HG02970 (cell line): ENCODE data around the gene CACNA1C.

ENCODE experiments used
- ATAC-seq: cut with Tn5 transposase; IDR thresholded peaks from one replicate; pipeline ENCODE4 v1.9.1; 2021; ENCODE audit warnings: mild to moderate bottlenecking, moderate library complexity, moderate number of reproducible peaks; ENCODE audit not compliant: unreplicated experiment, low FRiP score

The CACNA1C gene

GRCh38 chr12:2623472-2623871 is 570.7 kb downstream of the CACNA1C start:
- no peak for ATAC-seq

DNA sequence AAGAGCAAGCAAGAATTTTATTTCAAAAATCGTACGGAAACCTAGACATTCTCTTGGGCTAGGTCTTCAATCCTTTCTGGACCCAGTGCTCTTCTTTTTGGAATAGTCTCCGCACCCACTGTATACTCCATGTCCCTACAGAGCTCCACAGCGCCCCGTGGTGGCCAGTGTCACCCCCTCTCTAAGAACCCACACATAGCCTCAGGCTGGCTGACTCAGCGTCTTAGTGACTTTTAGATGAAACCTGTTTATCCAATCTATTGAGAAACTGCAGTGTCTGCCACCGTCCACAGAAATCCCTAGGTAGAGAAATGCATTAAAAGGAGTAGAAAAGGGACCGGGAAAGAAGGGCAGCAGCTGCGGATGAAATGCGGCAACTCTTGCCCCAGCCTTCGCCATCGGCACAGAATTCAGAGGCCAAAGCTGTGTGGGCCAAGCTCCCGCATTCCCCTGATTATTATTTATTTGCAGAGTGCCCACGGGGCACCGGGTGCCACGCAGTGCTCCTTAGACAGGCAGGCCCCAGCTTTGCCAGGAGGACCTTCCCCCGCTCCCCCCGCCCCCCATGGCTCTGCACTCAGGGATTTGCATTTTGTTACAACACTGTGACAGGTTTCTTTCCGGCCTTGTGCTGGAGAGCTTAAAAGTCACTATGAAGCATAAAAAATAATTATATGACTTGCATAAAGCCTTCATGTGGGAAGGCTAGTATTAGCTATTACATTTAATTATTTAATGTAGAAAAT is 571.9 kb downstream of the CACNA1C start:
- ATAC-seq, result no peak

DNA sequence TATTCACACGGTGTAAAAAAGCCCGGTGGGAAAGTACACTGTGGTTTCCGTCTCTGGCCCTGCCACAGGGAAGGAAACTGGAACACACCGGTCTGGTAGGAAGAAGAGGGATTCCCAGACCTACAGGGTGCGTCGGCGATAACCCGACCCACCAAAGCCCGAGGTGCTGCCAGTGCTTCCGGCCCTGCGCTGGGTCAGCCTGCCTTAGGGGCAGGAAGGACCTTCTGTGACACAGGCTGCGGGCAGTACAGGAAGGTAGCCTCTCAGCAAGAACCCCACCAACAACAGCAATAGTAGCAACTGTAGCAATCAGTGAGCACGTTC is 572.5 kb downstream of the CACNA1C start:
- no peak for ATAC-seq

DNA sequence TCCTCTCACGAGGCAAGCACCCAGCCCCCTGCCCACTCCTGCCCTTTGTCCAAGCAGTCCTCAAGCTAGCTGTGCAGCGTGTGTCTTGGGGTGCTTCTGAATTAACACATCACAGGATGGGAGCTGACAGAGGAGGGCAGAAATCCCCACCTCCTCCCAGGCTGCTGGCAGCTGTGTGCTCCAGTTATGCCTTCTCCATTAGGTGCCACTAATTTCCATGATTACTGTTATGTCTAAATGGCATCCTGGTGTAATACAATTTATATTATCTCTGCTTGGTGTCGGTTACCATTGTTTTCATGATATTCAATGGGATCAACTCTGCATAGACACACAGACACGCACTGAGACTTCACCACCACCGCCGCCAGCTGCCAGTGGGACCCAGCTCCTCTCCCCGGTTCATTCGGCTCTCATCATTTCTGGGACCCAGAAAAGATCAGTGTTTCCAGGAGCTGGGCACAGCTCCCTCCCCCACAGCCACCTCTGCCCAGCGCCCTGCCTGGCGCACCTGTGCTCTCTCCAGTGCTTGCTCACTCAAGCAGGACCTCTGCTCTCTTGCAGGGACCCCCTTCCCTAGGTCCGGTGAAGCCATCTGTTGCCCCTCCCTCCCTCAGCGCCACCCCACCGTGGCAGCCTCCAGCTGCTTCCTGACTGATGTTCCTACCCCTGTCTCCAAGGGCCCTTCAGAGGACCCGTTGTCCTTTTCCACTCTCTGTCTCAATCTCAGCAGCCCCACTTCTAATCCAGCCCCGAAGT is 574.5 kb downstream of the CACNA1C start:
- ATAC-seq, result no peak

GRCh38 chr12:2627835-2628191 is 575.0 kb downstream of the CACNA1C start:
- no peak for ATAC-seq

DNA sequence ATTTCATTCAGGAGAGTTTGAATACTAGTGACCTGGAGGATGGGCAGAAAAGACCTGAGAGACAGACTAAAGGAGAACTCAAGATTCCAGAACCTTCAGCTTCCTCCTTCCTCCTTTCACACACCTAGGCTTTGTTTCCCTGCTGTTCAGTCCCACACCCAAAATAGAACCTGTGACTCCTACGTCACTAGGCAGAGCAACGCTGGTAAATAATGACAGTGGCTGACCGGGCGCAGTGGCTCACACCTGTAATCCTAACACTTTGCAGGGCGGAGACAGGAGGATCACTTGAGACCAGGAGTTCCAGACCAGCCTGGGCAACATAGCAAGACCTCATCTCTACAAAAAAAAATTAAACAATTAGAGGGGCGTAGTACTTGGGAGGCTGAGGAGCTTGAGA is 575.6 kb downstream of the CACNA1C start:
- no peak for ATAC-seq

GRCh38 chr12:2629051-2629450 is 576.3 kb downstream of the CACNA1C start:
- no peak for ATAC-seq

DNA sequence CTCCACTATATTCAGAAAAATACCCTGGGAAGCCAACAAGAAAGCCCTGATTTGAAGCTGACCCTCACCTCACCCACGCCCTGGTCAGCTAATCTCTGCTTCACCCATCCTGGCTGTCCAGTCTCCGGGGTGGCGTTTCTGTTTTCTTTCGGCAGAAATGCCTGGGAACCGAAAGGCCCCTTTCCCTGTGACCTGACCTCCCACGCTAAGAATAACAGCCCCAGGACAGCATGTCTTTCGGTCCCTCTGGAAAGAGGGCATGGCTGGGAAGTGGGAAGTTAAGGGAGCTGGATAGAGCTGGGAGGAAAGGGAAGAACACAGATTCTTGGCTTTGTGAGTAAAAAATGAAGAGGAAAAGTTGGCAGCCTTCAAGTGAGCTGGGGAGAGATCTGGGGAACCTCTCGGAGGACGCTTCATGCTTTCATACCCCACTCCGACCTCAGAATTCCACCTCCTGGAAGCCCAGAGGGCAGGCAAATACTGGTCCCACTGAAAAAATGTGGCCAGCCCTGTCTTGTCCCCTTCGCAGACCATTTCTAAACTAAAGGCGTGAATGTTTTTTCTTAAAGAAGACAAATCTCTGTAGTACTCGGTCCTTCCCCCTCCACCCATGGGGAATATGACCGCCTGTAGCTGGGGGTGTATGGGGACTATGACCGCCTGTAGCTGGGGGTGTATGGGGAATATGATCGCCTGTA is 579.0 kb downstream of the CACNA1C start:
- ATAC-seq, result no peak

- no peak for ATAC-seq
These were observed 580.5 kb downstream of the CACNA1C start for GRCh38 chr12:2633176-2633824.

GRCh38 chr12:2633825-2634200 is 581.0 kb downstream of the CACNA1C start:
- ATAC-seq, result no peak

DNA sequence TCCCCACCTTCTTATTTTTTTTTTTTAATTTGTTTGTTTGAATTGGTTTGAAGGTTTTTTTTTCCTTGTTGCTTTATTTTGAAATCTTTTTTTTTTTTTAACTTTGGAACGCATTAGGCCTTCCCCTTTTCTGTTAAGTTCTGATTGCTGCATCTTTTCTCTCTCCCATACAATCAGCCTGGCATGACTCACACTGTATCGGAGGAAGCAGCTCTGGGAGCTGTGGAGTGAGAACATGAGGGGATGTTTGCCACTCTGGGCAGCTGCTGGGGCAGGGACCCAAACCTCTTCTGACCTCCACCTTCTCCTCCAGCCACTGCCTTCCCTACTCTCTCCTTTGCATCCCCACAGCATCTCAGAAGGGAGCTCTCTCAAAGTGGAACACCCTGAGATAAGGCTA is 581.7 kb downstream of the CACNA1C start:
- ATAC-seq, result no peak

DNA sequence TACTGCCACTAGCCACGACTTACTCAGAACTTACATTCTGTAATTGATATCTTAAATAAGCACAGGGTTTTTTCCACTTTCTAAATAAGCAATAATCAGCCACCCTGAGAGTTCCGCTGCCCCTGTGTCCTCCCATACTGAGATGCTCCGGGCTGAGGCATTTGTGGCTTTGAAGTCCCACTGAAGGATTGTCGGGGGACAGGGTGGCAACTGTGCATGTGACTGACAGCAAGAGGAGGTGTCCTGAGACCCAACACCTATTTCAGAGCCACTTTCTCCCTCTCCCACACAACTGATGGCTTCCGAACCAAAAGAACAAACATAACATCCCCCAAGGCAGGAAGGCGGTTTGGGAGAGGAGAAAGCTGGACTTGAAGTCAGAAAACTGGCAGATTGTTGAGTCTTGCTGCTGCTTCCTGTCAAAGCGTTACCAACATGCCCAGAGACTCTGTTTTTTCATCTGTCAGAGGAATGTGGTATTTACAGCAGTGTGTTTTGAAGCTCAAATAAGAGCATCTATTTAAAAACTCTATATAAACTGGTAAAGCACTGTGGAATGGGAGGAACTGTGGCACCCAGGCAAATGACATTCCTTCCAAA is 584.1 kb downstream of the CACNA1C start:
- no peak for ATAC-seq

GRCh38 chr12:2637371-2637770 is 584.6 kb downstream of the CACNA1C start:
- no peak for ATAC-seq

DNA sequence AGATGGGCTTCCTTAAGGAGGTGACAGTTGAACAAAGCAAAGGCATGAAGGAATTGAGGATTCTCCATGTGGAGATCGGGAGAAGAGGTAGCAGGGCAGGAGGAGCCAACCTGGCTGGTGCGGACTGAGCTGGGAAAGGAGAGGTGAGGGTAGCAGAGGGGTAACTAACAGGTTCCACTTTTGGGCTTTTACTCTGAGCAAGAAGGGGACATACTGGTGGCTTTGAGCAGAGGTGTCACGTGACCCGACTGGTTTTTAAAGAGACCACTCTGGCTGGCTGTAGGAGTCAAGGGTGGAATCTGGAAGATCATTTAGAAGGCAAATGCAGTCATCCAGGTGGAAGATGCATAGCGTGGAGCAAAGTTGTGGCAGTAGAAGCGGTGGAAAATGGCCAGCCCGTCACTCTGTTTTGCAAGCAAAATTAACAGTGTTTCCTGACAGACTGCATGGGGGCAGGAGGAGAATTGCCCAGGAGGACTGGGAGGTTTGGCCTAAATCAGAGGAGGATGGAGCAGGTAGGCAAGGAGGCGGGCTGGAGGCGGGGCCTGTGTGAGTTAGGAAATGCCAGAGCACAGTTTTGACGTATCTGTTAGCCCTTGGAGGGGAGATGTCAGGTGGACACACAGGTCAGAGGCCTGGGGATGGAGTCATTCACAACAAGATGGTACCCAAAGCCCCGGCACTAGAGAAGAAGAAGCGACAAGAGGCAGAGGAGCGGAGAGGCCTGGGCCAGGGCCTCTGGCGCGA is 585.7 kb downstream of the CACNA1C start:
- no peak for ATAC-seq

GRCh38 chr12:2639020-2639298 is 586.2 kb downstream of the CACNA1C start:
- no peak for ATAC-seq

- no peak for ATAC-seq
These were observed 587.5 kb downstream of the CACNA1C start for GRCh38 chr12:2640281-2640680.

- ATAC-seq, result no peak
These were observed 587.9 kb downstream of the CACNA1C start for GRCh38 chr12:2640709-2641108.

- no peak for ATAC-seq
These were observed 588.4 kb downstream of the CACNA1C start for GRCh38 chr12:2641207-2641606.

DNA sequence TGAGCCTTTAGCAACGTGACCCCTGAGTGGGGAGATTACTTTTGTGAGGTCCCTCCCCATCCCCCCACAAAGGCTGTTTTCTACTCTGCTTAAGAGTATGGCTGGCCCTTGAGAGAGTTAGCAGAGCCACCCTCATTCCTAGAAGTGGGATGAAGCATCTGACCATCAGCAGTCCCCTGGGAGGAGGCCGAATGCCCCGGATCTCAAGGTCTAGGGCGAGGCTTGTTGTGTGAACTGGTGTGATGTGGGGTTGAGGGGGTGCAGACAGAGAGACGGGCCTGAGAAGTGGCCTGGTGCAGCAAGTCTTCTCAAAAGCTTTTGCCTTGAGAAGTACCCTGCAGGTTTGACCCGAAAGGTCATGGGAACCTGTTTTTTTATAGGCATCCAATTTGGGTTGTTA is 589.0 kb downstream of the CACNA1C start:
- ATAC-seq, result no peak

DNA sequence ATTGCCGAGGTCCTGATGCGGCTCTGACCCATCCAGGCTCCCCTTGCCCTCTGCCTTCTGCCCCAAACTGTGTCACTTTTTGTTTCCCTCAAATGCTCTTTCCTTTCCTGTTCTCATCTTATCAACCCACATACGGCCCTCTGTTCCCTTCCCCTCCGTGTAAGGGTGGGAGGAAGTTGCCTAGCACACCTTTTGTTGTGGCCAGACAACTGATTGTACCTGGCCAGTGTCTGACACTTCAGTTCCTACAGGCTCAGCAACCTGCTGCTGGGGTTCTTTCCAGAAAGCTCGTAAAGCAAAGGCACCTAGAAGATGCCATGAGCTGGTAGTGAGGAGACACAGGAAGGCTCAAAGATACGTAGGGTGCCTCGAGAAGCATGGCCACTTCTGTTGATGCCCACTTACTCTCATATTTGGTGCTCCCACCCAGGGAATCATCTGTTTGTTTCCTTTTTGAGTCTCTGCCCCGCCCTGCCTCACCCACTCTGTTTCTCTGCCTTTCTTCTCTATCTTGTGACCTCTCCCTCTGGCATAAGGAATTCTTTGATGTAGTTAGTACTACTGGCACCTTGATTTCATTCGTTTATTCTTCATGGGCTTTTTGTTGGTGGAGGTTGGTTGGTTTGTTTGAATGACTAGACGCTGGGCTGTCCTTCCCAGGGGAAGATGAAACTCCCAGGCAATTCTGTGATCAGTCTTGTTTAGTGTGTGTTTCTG is 589.5 kb downstream of the CACNA1C start:
- ATAC-seq, result no peak
